Measurements from ENCODE around the gene ANO10.
"Not testable (repeated sequence)": the region's sequence is repeated elsewhere in the genome, so short reads cannot be mapped to it uniquely, and the experiment has no call there.

Gene ANO10, protein sequence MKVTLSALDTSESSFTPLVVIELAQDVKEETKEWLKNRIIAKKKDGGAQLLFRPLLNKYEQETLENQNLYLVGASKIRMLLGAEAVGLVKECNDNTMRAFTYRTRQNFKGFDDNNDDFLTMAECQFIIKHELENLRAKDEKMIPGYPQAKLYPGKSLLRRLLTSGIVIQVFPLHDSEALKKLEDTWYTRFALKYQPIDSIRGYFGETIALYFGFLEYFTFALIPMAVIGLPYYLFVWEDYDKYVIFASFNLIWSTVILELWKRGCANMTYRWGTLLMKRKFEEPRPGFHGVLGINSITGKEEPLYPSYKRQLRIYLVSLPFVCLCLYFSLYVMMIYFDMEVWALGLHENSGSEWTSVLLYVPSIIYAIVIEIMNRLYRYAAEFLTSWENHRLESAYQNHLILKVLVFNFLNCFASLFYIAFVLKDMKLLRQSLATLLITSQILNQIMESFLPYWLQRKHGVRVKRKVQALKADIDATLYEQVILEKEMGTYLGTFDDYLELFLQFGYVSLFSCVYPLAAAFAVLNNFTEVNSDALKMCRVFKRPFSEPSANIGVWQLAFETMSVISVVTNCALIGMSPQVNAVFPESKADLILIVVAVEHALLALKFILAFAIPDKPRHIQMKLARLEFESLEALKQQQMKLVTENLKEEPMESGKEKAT

DNA sequence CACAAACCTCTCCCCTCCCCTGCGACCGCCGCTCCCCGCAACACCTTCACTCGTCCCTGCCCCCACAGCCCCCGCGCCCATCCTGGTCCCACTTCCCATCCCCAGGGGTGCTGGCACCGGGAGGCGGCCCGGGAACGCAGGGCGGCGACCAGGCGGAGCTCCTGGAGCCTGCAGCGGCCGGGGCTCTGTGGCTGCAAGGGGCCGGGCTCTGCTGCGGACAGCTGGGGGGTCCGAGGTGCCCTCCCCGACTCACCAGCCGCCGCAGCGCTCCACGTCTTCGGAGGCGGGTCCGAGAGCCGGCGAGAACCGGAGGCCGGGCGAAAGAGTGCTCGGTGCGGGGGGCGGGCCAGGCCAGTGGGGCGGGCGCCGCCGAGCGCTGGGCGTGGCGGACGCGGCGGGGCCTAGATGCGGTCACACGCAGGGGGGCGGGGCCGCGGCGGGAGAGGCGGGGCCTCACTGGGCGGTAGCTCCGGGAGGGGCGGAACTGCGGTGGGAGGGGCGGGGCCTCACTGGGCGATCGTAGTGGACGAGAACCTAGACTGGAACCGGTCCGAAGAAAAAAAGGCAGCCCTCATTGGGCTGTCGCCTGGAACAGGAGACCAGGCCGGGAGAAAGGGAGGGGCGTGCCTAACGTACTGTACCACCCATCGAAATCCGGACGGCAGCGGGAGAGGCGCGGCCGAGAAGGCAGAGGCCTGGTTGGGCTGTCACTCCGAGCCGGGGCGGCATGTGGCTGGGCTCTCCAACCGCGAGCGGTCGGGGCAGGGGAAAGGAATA, at the start of gene ANO10:
ANO10 (minus strand) TSS at position 356 of the 777 bp plus-strand sequence. CDS start 16,159 bp downstream, outside the sequence.
- peak; percentile 96 for DNase-seq

DNA sequence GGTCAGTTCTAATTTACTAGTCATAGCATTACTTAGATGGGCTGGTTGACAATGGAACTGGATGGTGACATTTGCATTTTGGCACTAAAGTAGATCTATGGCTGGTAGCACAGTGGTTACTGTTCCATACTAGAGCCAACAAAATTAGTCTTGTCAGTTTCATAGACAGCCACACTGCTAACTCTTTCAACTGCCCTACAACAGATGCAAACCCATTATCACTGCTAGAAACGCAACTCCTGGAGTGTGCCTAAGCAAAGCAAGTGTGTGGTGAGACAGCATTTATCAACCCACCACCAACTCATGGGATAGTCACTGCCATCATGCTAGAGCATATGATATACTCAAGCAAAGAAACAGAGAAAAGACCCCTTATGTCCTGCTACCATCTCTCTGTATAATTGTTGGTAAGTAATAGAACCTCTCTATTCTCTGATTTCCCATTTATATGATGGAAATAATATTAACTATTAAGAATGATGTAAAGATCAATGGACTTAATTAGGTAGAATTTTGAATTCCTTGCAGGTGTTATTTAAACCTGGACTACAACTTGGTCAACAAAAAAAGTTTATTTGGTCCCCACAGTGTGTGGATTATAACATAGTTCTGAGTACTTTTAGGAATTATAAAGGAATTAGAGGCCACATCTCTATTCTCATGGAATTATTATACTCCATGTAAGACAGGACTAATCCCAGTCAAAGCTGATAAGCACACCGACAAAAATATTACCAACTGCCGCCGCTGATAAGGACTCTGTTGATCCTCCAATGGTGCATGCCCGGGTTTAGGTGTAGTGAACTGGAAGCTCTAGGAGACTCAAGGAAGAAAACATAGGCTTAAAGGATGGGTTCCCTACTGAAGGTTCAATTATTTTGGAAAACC, 49.1 kb upstream of the ANO10 start:
- DNase-seq = no peak

DNA sequence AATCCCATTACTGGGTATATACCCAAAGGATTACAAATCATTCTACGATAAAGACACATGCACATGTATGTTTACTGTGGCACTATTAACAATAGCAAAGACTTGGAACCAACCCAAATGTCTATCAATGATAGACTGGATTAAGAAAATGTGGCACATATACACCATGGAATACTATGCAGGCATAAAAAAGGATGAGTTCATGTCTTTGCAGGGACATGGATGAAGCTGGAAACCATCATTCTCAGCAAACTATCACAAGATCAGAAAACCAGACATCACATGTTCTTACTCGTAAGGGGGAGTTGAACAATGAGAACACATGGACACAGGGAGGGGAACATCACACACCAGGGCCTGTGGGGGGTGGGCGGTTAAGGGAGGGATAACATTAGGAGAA, 43.2 kb upstream of the ANO10 start:
- DNase-seq = not testable (repeated sequence)

DNA sequence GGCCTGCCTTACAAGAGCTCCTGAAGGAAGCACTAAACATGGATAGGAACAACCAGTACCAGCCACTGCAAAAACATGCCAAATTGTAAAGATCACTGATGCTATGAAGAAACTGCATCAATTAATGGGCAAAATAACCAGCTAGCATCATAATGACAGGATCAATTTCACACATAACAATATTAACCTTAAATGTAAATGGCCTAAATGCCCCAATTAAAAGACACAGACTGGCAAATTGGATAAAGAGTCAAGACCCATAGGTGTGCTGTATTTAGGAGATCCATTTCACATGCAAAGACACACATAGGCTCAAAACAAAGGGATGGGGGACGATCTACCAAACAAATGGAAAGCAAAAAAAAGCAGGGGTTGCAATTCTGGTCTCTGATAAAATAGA, 39.6 kb upstream of the ANO10 start:
- DNase-seq = not testable (repeated sequence)

DNA sequence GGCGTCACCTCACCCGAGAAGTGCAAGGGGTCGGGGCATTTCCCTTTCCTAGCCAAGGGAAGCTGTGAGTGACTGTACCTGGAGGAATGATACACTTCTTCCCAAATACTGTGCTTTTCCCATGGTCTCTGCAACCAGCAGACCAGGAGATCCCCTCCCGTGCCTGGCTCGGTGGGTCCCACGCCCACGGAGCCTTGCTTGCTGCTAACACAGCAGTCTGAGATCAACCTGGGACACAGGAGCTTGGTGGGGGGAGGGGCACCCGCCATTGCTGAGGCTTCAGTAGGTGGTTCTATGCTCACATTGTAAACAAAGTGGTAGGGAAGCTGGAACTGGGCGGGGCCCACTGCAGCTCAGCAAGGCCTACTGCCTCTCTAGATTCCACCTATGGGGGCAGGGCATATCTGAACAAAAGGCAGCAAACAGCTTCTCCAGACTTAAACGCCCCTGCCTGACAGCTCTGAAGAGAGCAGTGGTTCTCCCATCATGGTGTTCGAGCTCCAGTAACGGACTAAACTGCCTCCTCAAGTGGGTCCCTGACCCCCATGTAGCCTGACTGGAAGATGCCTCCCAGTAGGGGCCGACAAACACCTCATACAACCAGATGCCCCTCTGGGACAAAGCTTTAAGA, 37.6 kb upstream of the ANO10 start:
- DNase-seq = no peak

DNA sequence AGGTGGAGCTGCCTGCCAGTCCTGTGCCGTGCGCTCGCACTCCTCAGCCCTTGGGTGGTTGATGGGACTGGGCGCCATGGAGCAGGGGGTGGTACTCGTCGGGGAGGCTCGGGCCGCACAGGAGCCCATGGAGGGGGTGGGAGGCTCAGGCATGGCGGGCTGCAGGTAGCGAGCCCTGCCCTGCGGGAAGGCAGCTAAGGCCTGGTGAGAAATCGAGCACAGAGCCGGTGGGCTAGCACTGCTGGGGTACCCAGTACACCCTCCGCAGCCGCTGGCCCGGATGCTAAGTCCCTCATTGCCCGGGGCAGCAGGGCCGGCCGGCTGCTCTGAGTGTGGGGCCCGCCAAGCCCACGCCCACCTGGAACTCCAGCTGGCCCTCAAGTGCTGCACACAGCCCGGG, 34.6 kb upstream of the ANO10 start:
- not testable (repeated sequence) for DNase-seq

DNA sequence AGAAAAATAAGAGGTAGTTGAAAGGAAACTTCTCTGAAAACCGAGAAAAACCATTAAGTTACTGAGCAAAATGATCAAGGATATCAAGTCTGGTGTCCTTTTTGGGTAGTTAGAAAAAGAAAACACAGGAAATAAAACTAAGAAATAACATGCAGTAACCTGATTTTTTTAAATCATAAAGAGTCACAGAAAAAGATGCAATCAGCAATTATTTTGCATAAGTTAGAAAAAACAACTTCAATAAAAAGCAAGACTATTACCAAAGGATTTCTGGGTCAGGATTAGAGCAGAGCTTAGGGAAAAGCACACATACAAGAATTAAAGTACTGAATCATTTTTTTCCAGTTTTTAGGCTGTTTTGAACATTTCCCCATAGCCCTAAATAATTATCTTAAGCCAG, 28.5 kb upstream of the ANO10 start:
- no peak for DNase-seq

DNA sequence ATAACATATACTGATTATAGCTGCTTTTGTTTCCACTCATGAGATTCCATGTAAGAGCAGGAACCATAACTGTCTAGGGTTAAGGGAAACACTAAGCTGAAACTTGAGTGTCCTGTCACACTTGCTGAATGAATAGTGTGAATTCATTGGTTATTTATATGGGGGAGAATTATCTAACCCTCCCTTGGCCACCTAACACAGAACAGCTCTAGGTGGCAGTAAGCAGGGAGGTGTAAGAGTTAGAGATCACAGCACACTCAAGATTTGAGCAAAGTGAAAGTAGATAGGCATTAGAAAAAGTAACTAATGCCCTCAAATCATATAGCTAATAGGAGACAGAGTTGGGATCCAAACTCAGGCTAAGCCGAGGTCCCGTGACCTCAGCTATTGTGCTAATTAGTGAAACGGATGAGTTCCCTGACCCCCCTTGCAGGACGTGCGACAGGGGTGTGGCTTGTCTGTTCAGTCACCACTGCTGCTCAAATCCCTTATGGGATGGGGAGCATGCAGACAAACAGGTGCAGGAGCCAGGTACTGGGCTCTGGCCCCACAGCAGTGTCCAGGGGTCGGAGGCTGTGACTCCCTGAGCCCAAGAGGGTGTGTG, 27.7 kb upstream of the ANO10 start:
- DNase-seq = no peak

DNA sequence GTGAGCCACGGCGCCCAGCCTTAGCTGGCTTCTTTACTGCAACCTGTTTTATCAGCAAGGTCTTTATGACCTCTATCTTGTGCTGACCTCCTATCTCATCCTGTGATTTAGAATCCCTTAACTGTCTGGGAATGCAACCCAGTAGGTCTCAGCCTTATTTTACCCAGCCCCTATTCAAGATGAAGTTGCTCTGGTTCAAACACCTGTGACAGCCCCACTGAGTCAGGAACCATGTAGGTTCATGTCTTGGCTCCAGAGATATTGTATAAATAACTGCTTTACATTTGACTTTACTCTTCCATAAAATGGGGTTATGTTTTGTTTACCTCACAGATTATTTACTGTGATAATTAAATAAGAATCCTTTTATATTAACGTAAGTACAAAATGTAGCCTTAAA, 27.1 kb upstream of the ANO10 start:
- no peak for DNase-seq

DNA sequence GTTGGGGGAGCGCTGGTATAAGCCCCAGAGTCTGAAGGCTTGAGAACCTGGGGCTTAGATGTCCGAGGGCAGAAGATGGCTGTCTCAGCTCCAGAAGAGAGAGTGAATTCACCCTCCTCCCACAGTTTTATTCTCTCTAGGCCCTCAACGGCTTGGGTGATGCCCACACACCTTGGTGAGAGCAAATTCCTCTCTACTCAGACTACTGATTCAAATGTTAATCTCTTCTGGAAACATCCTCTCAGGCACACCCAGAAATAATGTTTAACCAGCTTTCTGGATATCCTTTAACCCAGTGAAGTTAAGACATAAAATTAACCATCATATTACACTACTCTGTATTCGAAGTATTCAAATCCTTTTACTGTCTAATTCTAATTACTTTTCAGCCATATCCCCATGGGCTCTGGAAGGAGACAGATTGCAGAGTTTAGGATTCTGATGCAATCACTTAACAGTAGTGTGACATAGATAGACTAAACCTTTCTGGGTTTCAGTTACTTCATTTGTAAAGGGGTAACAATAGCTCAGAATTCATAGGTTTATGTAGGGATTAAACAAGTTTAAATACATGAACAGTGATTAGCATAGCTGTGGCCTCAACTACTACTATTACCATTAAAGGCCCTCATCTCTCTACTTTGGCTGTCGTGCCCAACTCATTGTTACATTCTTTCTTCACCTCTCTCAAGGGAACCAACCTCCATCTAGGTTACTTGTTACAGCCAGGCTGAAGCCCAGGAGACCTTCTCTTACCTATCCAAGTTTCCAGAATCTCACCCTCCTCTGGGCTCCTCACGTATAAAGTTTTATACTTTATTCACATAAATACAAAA, 25.7 kb upstream of the ANO10 start:
- DNase-seq = no peak

DNA sequence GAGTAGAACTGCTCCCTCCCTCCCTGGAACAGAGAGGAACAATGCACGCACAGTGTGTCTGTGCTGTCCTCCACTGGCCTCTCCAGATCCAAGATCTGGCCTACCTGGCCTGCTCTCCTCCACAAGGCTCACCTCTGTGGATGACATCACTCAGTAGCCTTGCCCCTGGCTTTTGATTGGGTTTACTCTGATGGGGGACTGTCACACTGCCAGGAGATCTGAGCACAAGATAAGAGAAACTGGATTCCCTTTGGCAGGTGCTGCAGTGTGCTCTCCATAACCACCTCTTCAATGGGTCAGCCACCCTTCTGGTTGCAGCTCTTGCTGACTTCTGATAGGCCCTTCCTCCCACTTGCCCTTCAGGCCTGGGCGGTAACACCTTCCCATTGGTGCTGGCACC, 22.6 kb upstream of the ANO10 start:
- DNase-seq = no peak

DNA sequence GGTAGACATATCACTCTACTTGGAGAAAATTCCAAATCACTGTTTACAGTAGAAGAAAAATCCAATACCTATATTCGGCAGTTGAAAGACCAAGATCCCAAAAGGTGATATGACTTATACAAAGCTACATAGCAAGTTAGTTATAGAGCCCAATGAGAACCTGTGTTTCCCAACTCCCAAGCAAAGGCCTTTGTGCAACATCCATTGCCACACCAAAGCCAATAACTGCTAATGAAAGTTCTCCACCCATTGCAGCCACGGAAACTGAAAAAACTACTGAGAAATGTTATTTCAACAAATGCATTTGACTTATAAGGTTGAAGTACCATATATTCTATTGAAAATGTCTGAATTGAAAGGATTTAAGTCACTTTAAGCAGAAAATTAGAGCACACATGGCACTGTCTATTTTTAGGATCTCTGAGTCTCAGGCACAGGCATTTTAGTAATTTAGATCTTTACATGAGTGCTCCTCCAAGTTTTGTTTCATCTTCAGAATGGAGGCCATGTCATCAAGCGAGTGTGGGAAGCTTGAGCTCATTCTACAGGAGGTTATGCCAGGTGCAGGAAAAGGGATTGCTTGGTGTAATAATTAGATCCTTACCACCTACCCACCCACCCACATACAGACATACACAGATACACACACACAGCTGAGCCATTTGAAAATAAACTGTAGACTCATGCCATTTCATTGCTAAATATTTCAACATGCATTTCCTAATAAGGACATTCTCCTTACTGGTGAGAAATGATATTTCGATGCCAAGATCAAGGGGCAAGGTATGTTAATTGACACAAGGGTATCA, 19.7 kb upstream of the ANO10 start:
- DNase-seq = no peak

DNA sequence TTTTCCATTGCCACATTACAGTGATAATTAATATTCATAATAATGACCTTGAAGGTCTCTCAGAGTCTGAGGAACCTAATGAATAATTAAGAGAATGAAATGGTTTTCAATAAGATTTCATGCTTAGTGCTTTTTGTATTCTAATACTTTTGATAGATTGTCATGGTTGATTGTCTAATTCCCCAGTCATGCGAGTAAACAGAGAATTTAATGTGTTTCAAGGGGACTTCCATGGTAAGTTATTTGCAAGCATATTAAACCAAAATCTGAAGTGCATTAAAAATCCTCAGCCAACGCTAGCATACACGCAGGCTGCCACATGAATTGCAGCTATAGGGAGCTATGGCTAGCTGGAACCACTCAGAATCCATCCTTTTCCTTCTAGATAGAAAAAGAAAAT, 18.9 kb upstream of the ANO10 start:
- no peak for DNase-seq

DNA sequence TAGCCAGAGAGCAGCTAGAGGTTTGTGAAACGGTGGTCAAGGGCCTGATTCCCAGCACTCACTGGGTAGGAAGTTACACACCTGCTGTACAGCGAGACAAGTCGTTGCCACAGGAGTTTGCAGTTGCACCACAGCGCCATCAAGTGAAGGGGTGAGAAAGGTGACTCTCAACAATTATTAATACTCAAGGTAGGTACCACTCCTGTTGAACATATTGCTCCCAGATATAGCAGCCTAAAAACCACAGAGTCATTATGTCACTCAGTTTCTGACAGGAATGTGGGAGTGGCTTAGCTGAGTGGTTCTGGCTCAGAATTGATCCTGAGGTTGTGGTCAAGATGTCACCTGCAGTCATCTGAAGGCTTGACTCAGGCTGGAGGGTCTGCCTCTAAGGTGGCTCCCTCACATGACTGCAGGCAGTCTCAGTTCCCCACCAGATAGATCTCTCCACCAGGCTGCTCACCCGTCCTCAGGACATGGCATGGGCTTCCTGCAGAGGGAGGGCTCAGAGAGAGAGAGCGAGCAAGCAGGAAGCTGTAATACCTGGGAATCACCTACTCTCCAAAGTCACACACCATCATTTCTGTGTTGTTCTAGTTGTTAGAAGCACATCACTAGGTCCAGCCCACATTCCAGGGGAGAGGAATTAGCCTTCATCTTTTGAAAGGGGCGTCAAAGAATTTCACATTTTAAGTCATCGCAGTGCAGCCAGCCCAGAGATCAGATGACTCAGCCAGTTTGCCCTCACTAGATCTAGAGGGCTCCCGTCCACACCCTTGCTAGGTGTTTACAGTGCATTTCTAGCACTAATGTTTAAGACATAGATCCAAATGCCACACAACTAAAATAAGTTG, 17.0 kb upstream of the ANO10 start:
- DNase-seq = no peak

DNA sequence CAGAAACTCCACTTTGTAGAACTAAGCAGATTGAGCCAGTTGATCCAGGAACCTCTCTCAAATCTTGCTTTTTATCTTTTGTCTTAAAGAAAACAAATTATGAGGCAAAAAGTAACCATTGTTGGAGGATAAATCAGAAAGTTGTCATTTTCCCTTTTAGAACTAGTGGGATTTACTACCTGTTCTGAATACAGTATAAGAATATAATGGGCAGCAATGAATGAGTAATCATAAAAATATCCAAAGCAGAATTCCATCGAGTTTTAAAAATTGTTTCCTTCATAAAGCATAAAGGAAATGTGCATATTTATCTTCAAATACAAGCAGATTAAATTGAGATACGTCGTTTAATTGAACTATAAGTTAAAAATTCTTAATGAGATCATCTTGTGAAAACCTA, 15.9 kb upstream of the ANO10 start:
- DNase-seq = no peak

DNA sequence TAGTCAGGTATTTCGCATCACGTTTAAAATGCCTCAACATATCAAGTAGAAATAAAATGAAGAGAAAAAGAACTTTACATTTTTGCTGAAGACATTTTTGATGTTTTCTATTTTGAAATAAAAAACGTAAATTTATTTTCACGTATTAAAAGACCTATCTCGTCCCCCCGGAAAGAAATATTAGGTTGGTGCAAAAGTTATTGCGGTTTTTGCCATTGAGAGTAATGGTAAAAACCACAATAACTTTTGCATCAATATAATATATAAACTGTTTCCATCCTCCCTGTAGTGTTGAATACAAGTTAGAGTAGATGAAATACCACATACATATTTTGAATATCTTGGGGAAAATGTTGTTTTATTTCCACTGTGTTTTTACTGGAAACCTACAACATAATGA, 11.2 kb upstream of the ANO10 start:
- no peak for DNase-seq

DNA sequence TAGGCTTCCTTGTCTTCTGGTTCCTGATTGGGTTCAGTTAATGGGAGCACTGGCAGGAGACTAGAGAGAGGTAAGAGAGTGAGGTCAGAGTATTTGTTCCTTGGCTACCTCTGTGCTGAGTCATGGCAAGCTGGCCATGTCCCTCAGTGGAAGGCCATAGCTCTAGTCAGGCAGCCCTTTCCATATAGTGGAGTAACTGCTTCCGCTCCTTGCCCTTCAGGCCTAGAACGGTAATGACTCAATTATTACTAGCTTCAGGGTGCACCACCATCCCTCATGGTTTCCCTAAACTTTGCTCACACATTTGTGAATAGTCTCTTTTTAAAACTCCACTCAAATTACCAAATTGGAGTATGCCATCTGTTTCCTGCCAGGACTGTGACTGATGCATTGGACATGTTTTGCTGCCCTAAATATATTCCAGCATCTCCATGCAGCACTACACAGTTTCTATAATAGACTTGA, 10.5 kb upstream of the ANO10 start:
- no peak for DNase-seq

DNA sequence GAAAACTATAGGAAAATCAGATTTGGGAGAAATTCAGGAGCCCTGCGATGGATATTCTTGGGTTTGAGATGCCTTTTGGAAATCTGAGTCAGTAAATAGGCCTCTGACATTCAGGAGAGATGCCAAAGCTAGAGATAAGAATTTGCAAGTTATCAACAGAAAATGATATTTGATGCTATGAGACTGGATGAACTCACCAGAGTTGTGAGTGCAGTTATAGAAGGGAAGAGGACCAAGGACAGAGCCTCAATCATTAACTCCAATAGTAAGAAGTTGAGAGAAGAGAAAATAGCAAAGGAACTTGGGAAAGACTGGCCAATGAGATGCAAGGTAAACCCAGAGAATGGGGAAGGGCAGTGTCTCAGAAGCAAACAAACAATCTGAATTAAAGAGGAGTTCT, 7.9 kb upstream of the ANO10 start:
- DNase-seq = no peak

DNA sequence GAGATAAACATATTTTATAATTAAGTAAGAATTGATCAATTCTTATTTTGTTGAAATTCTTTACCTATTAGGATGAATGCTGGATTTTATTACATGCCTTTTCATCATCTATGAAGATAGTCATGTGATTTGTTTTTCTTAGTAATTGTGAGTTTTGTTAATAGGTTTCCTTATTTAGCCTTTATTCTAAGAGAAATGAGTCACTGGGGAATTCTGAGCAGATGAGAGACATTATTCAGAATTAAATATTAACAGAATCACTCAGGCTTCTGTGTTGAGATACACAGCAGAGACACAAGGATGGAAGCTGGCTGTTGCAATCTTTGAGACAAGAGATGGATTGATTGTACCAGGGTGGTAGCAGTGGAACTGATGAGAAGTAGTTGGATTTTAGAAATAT, 7.4 kb upstream of the ANO10 start:
- DNase-seq = no peak
